ENCODE data around the gene CA4.

DNA sequence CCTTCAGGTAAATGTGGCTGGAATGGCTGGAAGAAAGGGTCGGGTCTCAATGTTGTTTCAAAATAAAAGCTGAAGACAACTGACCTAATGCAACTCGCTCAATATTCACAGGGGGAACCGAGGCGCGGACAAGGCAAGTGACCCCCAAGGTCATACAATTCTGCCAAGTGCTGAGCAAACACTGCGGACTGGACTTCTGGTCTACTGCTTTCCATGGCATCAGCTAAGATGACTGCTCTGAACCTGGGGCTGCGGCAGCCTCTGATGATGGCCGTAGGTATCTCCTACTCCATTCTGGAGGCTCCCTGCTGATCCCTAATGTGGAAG lies 21.9 kb downstream of the CA4 start:
- TF ChIP-seq, protein P1, sequence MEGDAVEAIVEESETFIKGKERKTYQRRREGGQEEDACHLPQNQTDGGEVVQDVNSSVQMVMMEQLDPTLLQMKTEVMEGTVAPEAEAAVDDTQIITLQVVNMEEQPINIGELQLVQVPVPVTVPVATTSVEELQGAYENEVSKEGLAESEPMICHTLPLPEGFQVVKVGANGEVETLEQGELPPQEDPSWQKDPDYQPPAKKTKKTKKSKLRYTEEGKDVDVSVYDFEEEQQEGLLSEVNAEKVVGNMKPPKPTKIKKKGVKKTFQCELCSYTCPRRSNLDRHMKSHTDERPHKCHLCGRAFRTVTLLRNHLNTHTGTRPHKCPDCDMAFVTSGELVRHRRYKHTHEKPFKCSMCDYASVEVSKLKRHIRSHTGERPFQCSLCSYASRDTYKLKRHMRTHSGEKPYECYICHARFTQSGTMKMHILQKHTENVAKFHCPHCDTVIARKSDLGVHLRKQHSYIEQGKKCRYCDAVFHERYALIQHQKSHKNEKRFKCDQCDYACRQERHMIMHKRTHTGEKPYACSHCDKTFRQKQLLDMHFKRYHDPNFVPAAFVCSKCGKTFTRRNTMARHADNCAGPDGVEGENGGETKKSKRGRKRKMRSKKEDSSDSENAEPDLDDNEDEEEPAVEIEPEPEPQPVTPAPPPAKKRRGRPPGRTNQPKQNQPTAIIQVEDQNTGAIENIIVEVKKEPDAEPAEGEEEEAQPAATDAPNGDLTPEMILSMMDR (IDR thresholded peaks at IDR 0.05; ENCODE audit: borderline replicate concordance, extremely low read depth, low read length, poor library complexity, severe bottlenecking): no peak
- TF ChIP-seq EZH2 (IDR thresholded peaks at IDR 0.05; ENCODE audit: borderline replicate concordance, low read depth, low read length, severe bottlenecking): no peak

Measured in DND-41 (cell line).